Testis (tissue), 2 donors: ENCODE data around the gene SEC14L1.

Source experiments
- CTCF ChIP-seq, 3 experiments: fragments of 450-650 bp in 2 of 3; fragments of 200-600 bp in 1 of 3; sonication (generic) in 1 of 3; IDR thresholded peaks; one replicate each; pipeline ENCODE4 v1.5.1; 2016 to 2019; ENCODE audit warnings: antibody characterized with exemption in 3 of 3, mild to moderate bottlenecking in 2 of 3, moderate library complexity in 1 of 3
- POLR2A ChIP-seq: fragments of 450-650 bp; IDR thresholded peaks from one replicate; pipeline ENCODE4 v1.6.1; 2017; ENCODE audit warnings: antibody characterized with exemption, mild to moderate bottlenecking, moderate library complexity

GRCh38 chr17:77206158-77206956 is 65.6 kb downstream of the SEC14L1 start:
- TF ChIP-seq CTCF (IDR thresholded peaks at IDR 0.05): no peak
- no peak for TF ChIP-seq POLR2A
